IPS DF 4.7 (cell line): Measurements from ENCODE around the gene UBE3B.

Source experiments
- DNase-seq: peaks from one replicate; pipeline ENCODE4 v3.0.0-alpha.2; 2013; ENCODE audit warnings: low spot score; ENCODE audit errors: extremely low read depth

Gene UBE3B

GRCh38 chr12:109571773-109572505 lies 94.5 kb downstream of the UBE3B start:
- DNase-seq: no peak

GRCh38 chr12:109572506-109572845 lies 95.0 kb downstream of the UBE3B start:
- DNase-seq: no peak

GRCh38 chr12:109573029-109573913 lies 95.8 kb downstream of the UBE3B start, which contains the start of the genes MMAB and MVK:
TSS of gene MMAB (minus strand) at chr12:109573504. CDS start at chr12:109573480, 24 bp downstream.
TSS of gene MVK (plus strand) at chr12:109573794. CDS start at chr12:109574823, 1,029 bp downstream.
- peak; percentile 99 for DNase-seq

- no peak for DNase-seq
Measured at GRCh38 chr12:109573914-109574244, 96.4 kb downstream of the UBE3B start.

GRCh38 chr12:109575683-109576082 lies 98.2 kb downstream of the UBE3B start:
- DNase-seq: no peak

GRCh38 chr12:109577311-109577710 lies 99.9 kb downstream of the UBE3B start:
- no peak for DNase-seq

GRCh38 chr12:109578330-109578927 lies 101.0 kb downstream of the UBE3B start:
- no peak for DNase-seq

GRCh38 chr12:109579639-109580038 lies 102.2 kb downstream of the UBE3B start:
- no peak for DNase-seq

- DNase-seq: no peak
Measured at GRCh38 chr12:109580272-109580671, 102.8 kb downstream of the UBE3B start.

GRCh38 chr12:109580684-109581333 lies 103.4 kb downstream of the UBE3B start:
- no peak for DNase-seq

GRCh38 chr12:109581334-109581691 lies 103.9 kb downstream of the UBE3B start:
- no peak for DNase-seq

GRCh38 chr12:109581856-109582255 lies 104.4 kb downstream of the UBE3B start:
- no peak for DNase-seq

- DNase-seq: no peak
Measured at GRCh38 chr12:109582636-109583035, 105.2 kb downstream of the UBE3B start.

GRCh38 chr12:109583733-109584132 lies 106.3 kb downstream of the UBE3B start:
- DNase-seq: no peak
